Endothelial cell of umbilical vein (primary cell): ENCODE data around the gene SSH2. TPM values are rescaled to one million over a fixed set of nuclear protein-coding genes. Genes with fewer than 3 reads are reported as not detected.

Experiments
- BruUV-seq: library from RNA; stranded (reverse); fragments of 400-500 nt; replicated peaks from 2 replicates; lab custom pipeline; 2021; lab: Mats Ljungman, UMichigan
- CTCF ChIA-PET: fragments of 300-600, 350-600 bp; sonication (Branson Sonifier 250); formaldehyde crosslinking; loops from one replicate; lab custom pipeline; 2021; ENCODE audit warnings: antibody characterized with exemption, inconsistent platforms; lab: Charles Lee
- POLR2A ChIA-PET: fragments of 300-600, 350-600 bp; sonication (Branson Sonifier 250); formaldehyde crosslinking; loops from one replicate; lab custom pipeline; 2021; ENCODE audit warnings: antibody characterized with exemption, inconsistent platforms; lab: Charles Lee
- DNase-seq: peaks from one replicate; pipeline ENCODE4 v3.0.0-alpha.2; 2011; ENCODE audit warnings: low read depth, low spot score
- FAIRE-seq: peaks from 2 replicates; lab custom pipeline; 2011; peaks lifted over from hg19 to GRCh38; lab: Jason Lieb, UNC
- H2AFZ ChIP-seq: 2 replicates; pipeline ENCODE4 v1.6.0; 2012; ENCODE audit warnings: low read depth, low read length, control low read depth, inconsistent platforms
- H3K27ac ChIP-seq: 2 replicates; pipeline ENCODE4 v1.5.1; 2011; ENCODE audit warnings: low read depth, mild to moderate bottlenecking, control low read depth, low read length, moderate library complexity; ENCODE audit not compliant: insufficient read depth
- H3K27me3 ChIP-seq, 2 experiments: 2 replicates each; pipeline versions ENCODE4 v1.6.0 to v1.6.1; 2011; ENCODE audit warnings: low read length in 2 of 2, mixed read lengths in 1 of 2; ENCODE audit not compliant: control insufficient read depth in 2 of 2, insufficient read depth in 2 of 2
- H3K36me3 ChIP-seq, 2 experiments: 2 replicates in 1 of 2; 3 replicates in 1 of 2; pipeline ENCODE4 v1.5.1; 2011; ENCODE audit warnings: low read length in 2 of 2, mild to moderate bottlenecking in 1 of 2, moderate library complexity in 1 of 2; ENCODE audit not compliant: control insufficient read depth in 2 of 2, insufficient read depth in 2 of 2; ENCODE audit errors: extremely low read depth in 1 of 2
- H3K4me1 ChIP-seq: 3 replicates; pipeline ENCODE4 v1.5.1; 2011; ENCODE audit warnings: mild to moderate bottlenecking, low read length; ENCODE audit not compliant: control insufficient read depth, insufficient read depth; ENCODE audit errors: extremely low read depth
- H3K4me2 ChIP-seq: 2 replicates; pipeline ENCODE4 v1.6.1; 2011; ENCODE audit warnings: low read length, control low read depth, mixed read lengths; ENCODE audit not compliant: insufficient read depth
- H3K4me3 ChIP-seq, 3 experiments: fragments of 200-600 bp in 1 of 3; sonication (generic), shearing (Covaris generic) in 1 of 3; replicated peaks in 1 of 3; 2 replicates each; pipeline ENCODE4 v1.5.1; 2011 to 2016; ENCODE audit warnings: control low read depth in 3 of 3, low read length in 3 of 3, mild to moderate bottlenecking in 2 of 3, inconsistent platforms in 1 of 3, low read depth in 1 of 3, moderate library complexity in 1 of 3; ENCODE audit not compliant: insufficient read depth in 1 of 3
- H3K79me2 ChIP-seq: 2 replicates; pipeline ENCODE4 v1.6.0; 2012; ENCODE audit warnings: low read length, inconsistent platforms; ENCODE audit not compliant: control insufficient read depth, insufficient read depth
- H3K9ac ChIP-seq: replicated peaks from 2 replicates; pipeline ENCODE3; 2011; ENCODE audit warnings: low read length, control low read depth; ENCODE audit not compliant: insufficient read depth; ENCODE audit errors: extremely low read depth
- H3K9me1 ChIP-seq: replicated peaks from 3 replicates; pipeline ENCODE4 v1.6.0; 2011; ENCODE audit warnings: mild to moderate bottlenecking, low read length; ENCODE audit not compliant: control insufficient read depth, insufficient read depth; ENCODE audit errors: extremely low read depth
- H3K9me3 ChIP-seq: replicated peaks from 2 replicates; pipeline ENCODE4 v1.5.1; 2012; ENCODE audit warnings: low read length, inconsistent platforms; ENCODE audit not compliant: control insufficient read depth, insufficient read depth
- H4K20me1 ChIP-seq: replicated peaks from 2 replicates; pipeline ENCODE3; 2011; ENCODE audit warnings: mild to moderate bottlenecking, low read length; ENCODE audit not compliant: control insufficient read depth, insufficient read depth; ENCODE audit errors: extremely low read depth
- CTCF ChIP-seq, 2 donors: IDR thresholded peaks; 1 replicate in 1 of 2; 2 replicates in 1 of 2; pipeline ENCODE4 v1.5.1; 2011; ENCODE audit warnings: low read length in 2 of 2, mild to moderate bottlenecking in 2 of 2, moderate library complexity in 2 of 2, control low read depth in 1 of 2, inconsistent platforms in 1 of 2, low read depth in 1 of 2; ENCODE audit not compliant: insufficient read depth in 1 of 2; ENCODE audit errors: extremely low read depth in 1 of 2
- JUN ChIP-seq: IDR thresholded peaks from 2 replicates; pipeline ENCODE4 v1.6.1; 2011; ENCODE audit warnings: borderline replicate concordance, low read depth; ENCODE audit not compliant: insufficient read length, insufficient read depth
- MAX ChIP-seq: IDR thresholded peaks from 2 replicates; pipeline ENCODE4 v1.6.1; 2011; ENCODE audit not compliant: insufficient read depth, insufficient read length
- POLR2A ChIP-seq: IDR thresholded peaks from 2 replicates; pipeline ENCODE4 v1.6.1; 2012; ENCODE audit warnings: low read depth, mild to moderate bottlenecking, control low read depth, low read length
- POLR2AphosphoS5 ChIP-seq: IDR thresholded peaks from 2 replicates; pipeline ENCODE4 v1.6.1; 2012; ENCODE audit warnings: low read depth, mild to moderate bottlenecking, control low read depth, low read length, moderate library complexity; ENCODE audit not compliant: insufficient read depth
- dilution Hi-C: fragments of 300-500 bp; cut with MboI; formaldehyde crosslinking; loops from one replicate; pipeline ENCODE4 v1.15.0; 2019; ENCODE audit warnings: low sequenced_read_pairs; ENCODE audit not compliant: extremely low pct_ligation_motif_present
- intact Hi-C: fragments of 100-400 bp; cut with micrococcal nuclease; formaldehyde crosslinking; loops from one replicate; pipeline ENCODE4 v1.10.0; 2022
- polyA plus RNA-seq, 4 experiments: library from polyadenylated mRNA; depleted of rRNA in 3 of 4; stranded (reverse) in 3 of 4; unstranded in 1 of 4; fragments of >200 nt; gene quantifications; 2 replicates each; pipeline versions ENCODE4 v1.2.1 to v1.2.3, GENCODE V29; 2011 to 2012; ENCODE audit warnings: missing spikeins in 1 of 4
- total RNA-seq: library from RNA; stranded (reverse); gene quantifications from 2 replicates; pipeline ENCODE4 v1.2.3, GENCODE V29; 2021

The SSH2 gene
- total and polyA plus RNA-seq, 2 donors (not counting 3 experiments of a cell fraction or from before 2014, with no cell fraction given) = 24.6 to 60.9 TPM

- TF ChIP-seq CTCF (IDR thresholded peaks at IDR 0.05; ENCODE audit: extremely low read depth in 1 of 2, insufficient read depth in 1 of 2, low read depth in 1 of 2, low read length in 2 of 2) (no peak), POLR2AphosphoS5 (no peak), POLR2A (no peak), JUN (no peak), MAX (no peak)
- Histone ChIP-seq H3K4me1 (no peaks in the 10 kb centered on the region), H4K20me1 (no peaks in the 10 kb centered on the region), H3K27ac (no peak overlapping the region), H3K4me2 (no peak overlapping the region), H3K36me3 (no peaks in the 10 kb centered on the region), H2AFZ (no peak overlapping the region), H3K9me3 (no peaks in the 10 kb centered on the region), H3K4me3 (no peak overlapping the region), H3K9ac (no peak overlapping the region), H3K79me2 (no peaks in the 10 kb centered on the region), H3K27me3 (no peaks in the 10 kb centered on the region), H3K9me1 (no peaks in the 10 kb centered on the region)
- dilution Hi-C loops (no loop called here), intact Hi-C loops (no loop called here)
- DNase-seq (no peak), FAIRE-seq (no peak)
- no TSS peak for BruUV-seq
- ChIA-PET CTCF (interaction anchor here (1.1 to 1.7 kb wide), 5 partner anchors 19 to 105 kb away, joined by 3 to 6 read pairs (median 4); partner anchors contain the start of gene SSH2), POLR2A (interaction anchor here (1.2 kb wide), 1 partner anchor 12 kb away, joined by 3 read pairs; no protein-coding TSS in a partner anchor)
Measured at GRCh38 chr17:29828676-29829284, 101.2 kb downstream of the SSH2 start.
